ENCODE results near the gene KCTD10. TPM values are rescaled to one million over a fixed set of nuclear protein-coding genes. Genes with fewer than 3 reads are reported as not detected.
A peak's percentile ranks its signal among the peaks of the same experiment; 100 is the strongest.

Gene KCTD10
- total and polyA plus RNA-seq, 10 of the 15 experiments (the other 5 are each of a cell fraction or from before 2014, with no cell fraction given), result 5.6 to 52.0 (median 34.2) TPM

GRCh38 chr12:109477185-109477962 lies at the start of gene KCTD10, which contains the start of gene UBE3B (continued):
- TF ChIP-seq ZBTB40 (IDR thresholded peaks at IDR 0.05; ENCODE audit: borderline replicate concordance) (peak; percentile 100), SMAD1 (IDR thresholded peaks at IDR 0.05; ENCODE audit: low read depth, partially characterized antibody) (no peak), CBFB (IDR thresholded peaks at IDR 0.05; ENCODE audit: low read depth) (peak; percentile 82; the same call in 1 of the 2 replicates), PML (IDR thresholded peaks at IDR 0.05; ENCODE audit: low read length) (peak; percentile 33; the same call in 1 of the 2 replicates), MTA2 (IDR thresholded peaks at IDR 0.05; ENCODE audit: low read depth) (0 out of 2 replicates have a peak, but pooled peaks have one; percentile 45), ZSCAN29 (IDR thresholded peaks at IDR 0.05) (0 out of 2 replicates have a peak, but pooled peaks have one; percentile 48), POLR2AphosphoS2 (IDR thresholded peaks at IDR 0.05; ENCODE audit: low read depth, low read length) (0 out of 2 replicates have a peak, but pooled peaks have one; percentile 30), RAD51 (IDR thresholded peaks at IDR 0.05) (peak; percentile 56; the same call in 1 of the 2 replicates), RUNX3 (IDR thresholded peaks at IDR 0.05; ENCODE audit: low read length) (peak; percentile 70), TARDBP (IDR thresholded peaks at IDR 0.05; ENCODE audit: borderline replicate concordance) (peak; percentile 81), ETV6 (conservative IDR thresholded peaks at IDR 0.05 in 1 of 2, IDR thresholded peaks at IDR 0.05 in 1 of 2; ENCODE audit: borderline replicate concordance in 1 of 2, low read depth in 1 of 2) (peak in 1 of 2 experiments; percentile 22; a peak in 1 of 4 replicates), HCFC1 (IDR thresholded peaks at IDR 0.05; ENCODE audit: low read length) (peak; percentile 83), SMARCA5 (IDR thresholded peaks at IDR 0.05) (no peak), SKIL (IDR thresholded peaks at IDR 0.05; ENCODE audit: low read depth, poor library complexity, severe bottlenecking) (peak; percentile 93)
